Activated CD4-positive, alpha-beta T cell treated with anti-CD3 and anti-CD28 coated beads for 1 hour (primary cell): ENCODE data around the gene TPCN1.

ENCODE experiments used
- DNase-seq: peaks from one replicate; pipeline ENCODE4 v3.0.0-alpha.2; 2020

The TPCN1 gene

GRCh38 chr12:113347892-113348291, 126.6 kb downstream of the TPCN1 start:
- no peak for DNase-seq
